ENCODE measurements around the gene CEMP1. TPM values are rescaled to one million over a fixed set of nuclear protein-coding genes. Genes with fewer than 3 reads are reported as not detected.

The CEMP1 gene
- total and polyA plus RNA-seq, 2 donors (not counting 1 experiment from before 2014, with no cell fraction given), result 0.66 to 2.3 TPM

- Histone ChIP-seq H3K79me2 (ENCODE audit: control insufficient read depth, insufficient read depth, low read length) (peaks cover 32% of the 10 kb centered on the region), H2AFZ (ENCODE audit: insufficient read depth, low read depth, low read length, poor library complexity, severe bottlenecking) (peak within 1 kb of the TSS; percentile 72), H3K27ac (ENCODE audit: low read length in 2 of 2) (peak within 1 kb of the TSS; percentile 73 to 77), H3K36me3 (replicated peaks in 1 of 2; ENCODE audit: control extremely low read depth in 1 of 2, control insufficient read depth in 1 of 2, extremely low read depth in 1 of 2, insufficient read depth in 2 of 2, low read length in 1 of 2) (peaks cover 0 to 3% of the 10 kb centered on the region in 2 experiments), H3K4me3 (ENCODE audit: control extremely low read depth in 1 of 5, extremely low read depth in 1 of 5, insufficient read depth in 1 of 5, low read depth in 2 of 5, low read length in 4 of 5) (peak within 1 kb of the TSS; percentile 47 to 68 (median 64)), H3K9ac (ENCODE audit: low read length) (peak within 1 kb of the TSS; percentile 68), H3K9me3 (ENCODE audit: control extremely low read depth in 1 of 3, control insufficient read depth in 2 of 3, insufficient read depth in 1 of 3, low read length in 2 of 3) (no peaks in the 10 kb centered on the region), H3K4me2 (replicated peaks; ENCODE audit: low read depth, low read length, poor library complexity, severe bottlenecking) (peak within 1 kb of the TSS; percentile 84), H3K4me1 (ENCODE audit: control insufficient read depth in 2 of 2, insufficient read depth in 2 of 2, low read length in 2 of 2) (peaks cover 33 to 49% of the 10 kb centered on the region in 2 donors), H3K27me3 (replicated peaks in 1 of 4; ENCODE audit: control extremely low read depth in 1 of 4, control insufficient read depth in 3 of 4, insufficient read depth in 4 of 4, low read length in 3 of 4) (no peaks in the 10 kb centered on the region), H4K20me1 (ENCODE audit: control insufficient read depth, insufficient read depth, low read length, poor library complexity, severe bottlenecking) (peaks cover 33% of the 10 kb centered on the region)
- TF ChIP-seq EZH2 (IDR thresholded peaks at IDR 0.05; ENCODE audit: borderline replicate concordance, insufficient read depth, low read depth, low read length, poor library complexity, severe bottlenecking) (no peak), CTCF (IDR thresholded peaks at IDR 0.05) (no peak)
- DNase-seq (peak; percentile 96), ATAC-seq (ENCODE audit: low read depth) (peak; percentile 89)
- Mint-ChIP-seq H3K27me3 (no peaks in the 10 kb centered on the region), H3K4me3 (peak within 1 kb of the TSS; percentile 89), H3K4me1 (peaks cover 41% of the 10 kb centered on the region), H3K9me3 (ENCODE audit: insufficient read depth) (no peaks in the 10 kb centered on the region), H3K27ac (peak within 1 kb of the TSS; percentile 92)
- under 1% methylated on average over 93 of the region's 126 CpGs for WGBS (ENCODE audit: insufficient coverage)
- ChIA-PET CTCF (interaction anchor here (2.6 kb wide), 1 partner anchor 31 kb away, joined by 11 read pairs; no protein-coding TSS in a partner anchor), POLR2A (interaction anchor here (0.6 to 2.3 kb wide), 4 partner anchors 11 to 546 kb away, joined by 3 to 17 read pairs (median 4); partner anchors contain the start of gene AMDHD2)
- intact Hi-C loops (cut with micrococcal nuclease), result loop anchor here (1.0 kb wide), 2 partner anchors 24 to 30 kb away; partner anchors contain the start of gene ATP6V0C
Measured at GRCh38 chr16:2537451-2538379, 6.5 kb upstream of the CEMP1 start, which contains the start of gene PDPK1. TSS of gene PDPK1 (plus strand) at chr16:2538021. CDS start at chr16:2538113, 92 bp downstream.
